GM12878 (cell line): ENCODE data around the gene TMEM182. TPM values are rescaled to one million over a fixed set of nuclear protein-coding genes. Genes with fewer than 3 reads are reported as not detected.

ENCODE experiments used
- ATAC-seq: fragments of 200-7000 bp; cut with Tn5 transposase; 3 replicates; pipeline ENCODE4 v1.9.1; 2020; ENCODE audit warnings: mild to moderate bottlenecking, moderate library complexity
- Bru-seq: library from RNA; stranded (reverse); fragments of 400-500 nt; gene quantifications from one replicate; lab custom pipeline; 2021; lab: Mats Ljungman, UMichigan
- BruChase-seq, 2 experiments: library from RNA; stranded (reverse); fragments of 400-500 nt; gene quantifications; one replicate each; lab custom pipeline; 2021; lab: Mats Ljungman, UMichigan
- BruUV-seq: library from RNA; stranded (reverse); fragments of 400-500 nt; replicated peaks from 2 replicates; lab custom pipeline; 2021; lab: Mats Ljungman, UMichigan
- CTCF ChIA-PET: fragments of 300-600 bp; sonication (Branson Sonifier 250); formaldehyde crosslinking; extraction: SDS; loops from one replicate; lab custom pipeline; 2021; ENCODE audit warnings: inconsistent platforms; lab: Yijun Ruan, JAX
- POLR2A ChIA-PET: fragments of 350-600 bp; formaldehyde crosslinking; extraction: SDS; loops from one replicate; lab custom pipeline; 2021; ENCODE audit warnings: inconsistent platforms; lab: Charles Lee
- RAD21 ChIA-PET: fragments of 300-600 bp; sonication (Branson Sonifier 250); formaldehyde crosslinking; loops from one replicate; lab custom pipeline; 2023; ENCODE audit warnings: antibody characterized with exemption; ENCODE audit not compliant: unreplicated experiment; lab: Charles Lee
- SMC1A ChIA-PET: fragments of 300-600 bp; sonication (Branson Sonifier 250); formaldehyde crosslinking; loops from one replicate; lab custom pipeline; 2023; ENCODE audit not compliant: unreplicated experiment, uncharacterized antibody; lab: Charles Lee
- DNase-seq: peaks from one replicate; pipeline ENCODE4 v3.0.0-alpha.2; 2011; ENCODE audit warnings: low read depth, low spot score
- FAIRE-seq: peaks from 3 replicates; lab custom pipeline; 2011; peaks lifted over from hg19 to GRCh38; lab: Jason Lieb, UNC
- H2AFZ ChIP-seq: 2 replicates; pipeline ENCODE4 v1.6.0; 2011; ENCODE audit warnings: low read depth, low read length, control low read depth; ENCODE audit not compliant: control insufficient read depth
- H3K27ac ChIP-seq: 2 replicates; pipeline ENCODE4 v1.5.1; 2011; ENCODE audit warnings: control low read depth; ENCODE audit not compliant: control insufficient read depth, insufficient read depth
- H3K27me3 ChIP-seq, 2 experiments: replicated peaks in 1 of 2; 2 replicates each; pipeline versions ENCODE4 v1.6.0 to v1.6.1; 2011; ENCODE audit warnings: low read length in 1 of 2; ENCODE audit not compliant: control insufficient read depth in 2 of 2, insufficient read depth in 2 of 2
- H3K36me3 ChIP-seq, 2 experiments: 2 replicates each; pipeline ENCODE4 v1.5.1; 2011; ENCODE audit warnings: low read length in 1 of 2; ENCODE audit not compliant: control insufficient read depth in 2 of 2, insufficient read depth in 2 of 2
- H3K4me1 ChIP-seq: 2 replicates; pipeline ENCODE4 v1.6.1; 2011; ENCODE audit warnings: mild to moderate bottlenecking, low read length, moderate library complexity, mixed read lengths; ENCODE audit not compliant: control insufficient read depth, insufficient read depth
- H3K4me2 ChIP-seq: 2 replicates; pipeline ENCODE4 v1.6.0; 2011; ENCODE audit warnings: control low read depth; ENCODE audit not compliant: control insufficient read depth, insufficient read depth
- H3K4me3 ChIP-seq: fragments of 200-600 bp; sonication (generic); 2 replicates; pipeline ENCODE4 v1.5.1; 2016
- H3K79me2 ChIP-seq: 2 replicates; pipeline ENCODE4 v1.6.0; 2011; ENCODE audit warnings: low read length; ENCODE audit not compliant: control insufficient read depth, insufficient read depth
- H3K9ac ChIP-seq: 2 replicates; pipeline ENCODE4 v1.8.0; 2011; ENCODE audit warnings: low read length, control low read depth, mixed read lengths; ENCODE audit not compliant: control insufficient read depth, insufficient read depth
- H3K9me3 ChIP-seq: replicated peaks from 3 replicates; pipeline ENCODE4 v1.5.1; 2011; ENCODE audit warnings: mild to moderate bottlenecking, low read length; ENCODE audit not compliant: control insufficient read depth, insufficient read depth
- H4K20me1 ChIP-seq: 2 replicates; pipeline ENCODE4 v1.6.0; 2011; ENCODE audit not compliant: control insufficient read depth, insufficient read depth
- DPF2 ChIP-seq: fragments of 450-650 bp; IDR thresholded peaks from 2 replicates; pipeline ENCODE4 v1.6.1; 2017; ENCODE audit warnings: mild to moderate bottlenecking
- JUND ChIP-seq: IDR thresholded peaks from 2 replicates; pipeline ENCODE4 v1.6.1; 2012; ENCODE audit warnings: low read depth, mild to moderate bottlenecking, low read length, improper control_type of control experiment, moderate library complexity
- NFXL1 ChIP-seq: fragments of 450-650 bp; IDR thresholded peaks from 2 replicates; pipeline ENCODE4 v1.6.1; 2017; ENCODE audit warnings: antibody characterized with exemption, mild to moderate bottlenecking, borderline replicate concordance
- NFYB ChIP-seq: IDR thresholded peaks from 2 replicates; pipeline ENCODE4 v1.6.1; 2011; ENCODE audit warnings: low read depth, mild to moderate bottlenecking, low read length, improper control_type of control experiment, moderate library complexity; ENCODE audit not compliant: insufficient read depth
- RB1 ChIP-seq: fragments of 450-650 bp; formaldehyde crosslinking; IDR thresholded peaks from 2 replicates; pipeline ENCODE4 v1.6.1; 2017; ENCODE audit warnings: mild to moderate bottlenecking, borderline replicate concordance
- SKIL ChIP-seq: fragments of 450-650 bp; IDR thresholded peaks from 2 replicates; pipeline ENCODE4 v1.6.1; 2017; ENCODE audit warnings: mild to moderate bottlenecking, low read depth, inconsistent platforms; ENCODE audit not compliant: poor library complexity, severe bottlenecking
- SMAD1 ChIP-seq: fragments of 450-650 bp; IDR thresholded peaks from 2 replicates; pipeline ENCODE4 v1.6.1; 2018; ENCODE audit warnings: mild to moderate bottlenecking, low read depth; ENCODE audit not compliant: partially characterized antibody
- ZBED1 ChIP-seq: IDR thresholded peaks from 2 replicates; pipeline ENCODE4 v1.6.1; 2016; ENCODE audit warnings: borderline replicate concordance
- ZSCAN29 ChIP-seq: fragments of 450-650 bp; IDR thresholded peaks from 2 replicates; pipeline ENCODE4 v1.6.1; 2017; ENCODE audit warnings: mild to moderate bottlenecking, moderate library complexity
- WGBS: methylation state at CpG from one replicate; pipeline ENCODE4 v1.1.6; 2016; ENCODE audit warnings: low lambda C conversion rate; ENCODE audit not compliant: insufficient replicate concordance, insufficient coverage; ENCODE audit errors: missing lambda C conversion rate; 5-methylcytosine and 5-hydroxymethylcytosine counted together
- in situ Hi-C: fragments of 300-500 bp; cut with MboI; formaldehyde crosslinking; loops from 9 replicates; pipeline ENCODE4 v1.14.3; 2018; ENCODE audit warnings: mixed read lengths
- intact Hi-C: fragments of 100-400 bp; cut with micrococcal nuclease; formaldehyde crosslinking; loops from one replicate; pipeline ENCODE4 v1.14.2; 2022; ENCODE audit not compliant: unreplicated experiment
- long read RNA-seq, 2 experiments: library from polyadenylated mRNA; unstranded; transcript quantifications; one replicate each; pipeline ENCODE4 v2.0.0, GENCODE V29; 2019 to 2020
- polyA minus RNA-seq, 3 experiments: library from RNA; depleted of rRNA, polyadenylated mRNA; stranded (reverse); fragments of >200 nt; gene quantifications; 2 replicates each; pipeline ENCODE4 v1.2.3, GENCODE V29; 2011
- polyA plus RNA-seq, 11 experiments: library from polyadenylated mRNA; depleted of rRNA in 4 of 11; unstranded in 6 of 11; stranded (reverse) in 5 of 11; fragments of >200 nt; fragmentation: Nextera tagmentation in 4 of 11; fragmentation: Illumina TruSeq in 1 of 11; extraction: Ambion mirVana in 4 of 11; extraction: Trizol in 1 of 11; gene quantifications; 1 replicate in 1 of 11; 2 replicates in 10 of 11; pipeline versions ENCODE4 v1.2.1 to v1.2.3, GENCODE V29; 2011 to 2016; ENCODE audit warnings: inconsistent platforms in 2 of 11, missing spikeins in 2 of 11, low read depth in 1 of 11
- total RNA-seq, 4 experiments: library from RNA; depleted of rRNA in 3 of 4; stranded (reverse); fragments of >200 nt in 3 of 4; fragmentation: Illumina TruSeq in 1 of 4; extraction: Trizol in 1 of 4; gene quantifications; 2 replicates each; pipeline versions ENCODE4 v1.2.1 to v1.2.3, GENCODE V29; 2013 to 2021
- TF ChIP-seq, protein P1 (sequence below): fragments of 450-650 bp; IDR thresholded peaks from 2 replicates; pipeline ENCODE4 v1.6.1; 2017; ENCODE audit warnings: mild to moderate bottlenecking, moderate library complexity
- TF ChIP-seq, protein P2 (sequence below): fragments of 450-650 bp; IDR thresholded peaks from 2 replicates; pipeline ENCODE4 v1.6.1; 2017; ENCODE audit warnings: borderline replicate concordance

TMEM182 gene
- total RNA-seq (2013; cell fraction: nucleolus; rRNA removed), result 23.3 and 28.2 TPM in 2 replicates
- total RNA-seq (2014; rRNA removed), result 1.9 and 4.3 TPM in 2 replicates
- 2.9 and 3.0 TPM in 2 replicates for total RNA-seq (2014; rRNA removed; fragmentation: Illumina TruSeq; extraction: Trizol)
- 3.3 and 3.7 TPM in 2 replicates for total RNA-seq (2021)
- 4.7 TPM for polyA plus RNA-seq (2011; ENCODE audit: low read depth)
- 5.2 and 5.4 TPM in 2 replicates for polyA plus RNA-seq (2011; rRNA removed)
- 2.1 and 3.1 TPM in 2 replicates for polyA plus RNA-seq (2011; cell fraction: cytosol; rRNA removed)
- polyA plus RNA-seq (2011; cell fraction: nucleus; rRNA removed), result 2.1 and 2.4 TPM in 2 replicates
- 4.1 and 10.0 TPM in 2 replicates for polyA plus RNA-seq (2012)
- 4.2 and 6.7 TPM in 2 replicates for polyA plus RNA-seq (2014; fragmentation: Illumina TruSeq; extraction: Trizol)
- 1 to 10 TPM; 2.3 to 3.0 TPM for polyA plus RNA-seq (2014; fragmentation: Nextera tagmentation; extraction: Ambion mirVana)
- polyA plus RNA-seq (2014; rRNA removed), result 1.8 and 2.7 TPM in 2 replicates
- 1 to 10 TPM; 4.7 to 5.0 TPM for polyA plus RNA-seq (2016; fragmentation: Nextera tagmentation; extraction: Ambion mirVana)
- 4.2 and 5.2 TPM in 2 replicates for polyA minus RNA-seq (2011; rRNA and poly(A)+ RNA removed)
- 0.53 and 3.0 TPM in 2 replicates for polyA minus RNA-seq (2011; cell fraction: cytosol; rRNA and poly(A)+ RNA removed)
- 6.2 and 7.9 TPM in 2 replicates for polyA minus RNA-seq (2011; cell fraction: nucleus; rRNA and poly(A)+ RNA removed)
- percentile 40 among the genes with signal in this experiment for Bru-seq, nascent RNA
- percentile 41 among the genes with signal in this experiment for BruChase-seq, experiment 1, labeled RNA remaining after a 6-hour chase
- percentile 45 among the genes with signal in this experiment for BruChase-seq, experiment 2, labeled RNA remaining after a 2-hour chase
- long read RNA-seq, experiment 1, partial matches to known transcripts, result 0 of 1 reads
- long read RNA-seq, experiment 1, other reads (novel, unspliced or antisense), result 1 of 1 reads
- long read RNA-seq, experiment 2, transcript TMEM182-202 (5 exons, 3,112 nt), result major isoform, 5 of 13 reads
- long read RNA-seq, experiment 2, partial matches to known transcripts, result 1 of 13 reads
- long read RNA-seq, experiment 2, other reads (novel, unspliced or antisense), result 4 of 13 reads

DNA sequence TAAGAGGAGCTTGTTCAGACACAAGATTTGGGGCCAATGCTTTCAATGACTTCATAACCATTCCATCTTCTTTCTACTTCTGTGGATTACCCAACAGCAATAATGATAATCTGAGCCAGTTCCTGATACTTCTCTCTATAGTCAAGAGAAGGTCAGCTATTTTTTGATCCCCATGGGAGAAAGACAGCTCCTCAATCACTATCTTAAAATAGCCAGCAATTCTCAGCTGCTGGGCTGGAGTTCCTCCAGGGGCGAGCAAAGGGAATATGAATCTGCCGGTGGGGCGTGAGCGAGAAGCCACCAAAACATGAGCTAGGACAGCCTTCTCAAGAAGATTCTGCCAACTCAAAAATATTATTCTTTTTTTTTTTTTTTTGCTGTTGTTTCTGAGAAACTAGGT, at the start of gene TMEM182:
TMEM182 (plus strand) TSS at position 269 of the 400 bp plus-strand sequence. CDS start 187 bp downstream, outside the sequence.
- Histone ChIP-seq H3K4me2 (no peak within 1 kb of the TSS), H2AFZ (no peak within 1 kb of the TSS), H3K27me3 (no peaks in the 10 kb centered on the region), H3K4me3 (no peak within 1 kb of the TSS), H4K20me1 (no peaks in the 10 kb centered on the region), H3K4me1 (no peaks in the 10 kb centered on the region), H3K36me3 (no peaks in the 10 kb centered on the region; a peak in 1 of 4 replicates), H3K9me3 (no peaks in the 10 kb centered on the region), H3K27ac (no peak within 1 kb of the TSS), H3K9ac (no peak within 1 kb of the TSS), H3K79me2 (no peaks in the 10 kb centered on the region)
- POLR2A ChIA-PET, result interaction anchor here (0.6 to 1.2 kb wide), 2 partner anchors 11 to 27 kb away, joined by 3 to 4 read pairs; no protein-coding TSS in a partner anchor
- BruUV-seq, result no TSS peak
- RAD21 ChIA-PET, result no interaction called here
- intact Hi-C loops, result no loop called here
- SMC1A ChIA-PET, result interaction anchor here (1.0 to 1.8 kb wide), 3 partner anchors 9 to 54 kb away, joined by 3 to 6 read pairs (median 4); no protein-coding TSS in a partner anchor
- no peak for ATAC-seq
- no peak for DNase-seq
- CTCF ChIA-PET, result interaction anchor here (1.6 to 7.9 kb wide), 2 partner anchors 9 to 45 kb away, joined by 8 to 95 read pairs; no protein-coding TSS in a partner anchor
- WGBS, result 99% methylated on average over 4 of the region's 4 CpGs
- in situ Hi-C loops, result no loop called here
- no peak for FAIRE-seq
- TF ChIP-seq, protein P1, sequence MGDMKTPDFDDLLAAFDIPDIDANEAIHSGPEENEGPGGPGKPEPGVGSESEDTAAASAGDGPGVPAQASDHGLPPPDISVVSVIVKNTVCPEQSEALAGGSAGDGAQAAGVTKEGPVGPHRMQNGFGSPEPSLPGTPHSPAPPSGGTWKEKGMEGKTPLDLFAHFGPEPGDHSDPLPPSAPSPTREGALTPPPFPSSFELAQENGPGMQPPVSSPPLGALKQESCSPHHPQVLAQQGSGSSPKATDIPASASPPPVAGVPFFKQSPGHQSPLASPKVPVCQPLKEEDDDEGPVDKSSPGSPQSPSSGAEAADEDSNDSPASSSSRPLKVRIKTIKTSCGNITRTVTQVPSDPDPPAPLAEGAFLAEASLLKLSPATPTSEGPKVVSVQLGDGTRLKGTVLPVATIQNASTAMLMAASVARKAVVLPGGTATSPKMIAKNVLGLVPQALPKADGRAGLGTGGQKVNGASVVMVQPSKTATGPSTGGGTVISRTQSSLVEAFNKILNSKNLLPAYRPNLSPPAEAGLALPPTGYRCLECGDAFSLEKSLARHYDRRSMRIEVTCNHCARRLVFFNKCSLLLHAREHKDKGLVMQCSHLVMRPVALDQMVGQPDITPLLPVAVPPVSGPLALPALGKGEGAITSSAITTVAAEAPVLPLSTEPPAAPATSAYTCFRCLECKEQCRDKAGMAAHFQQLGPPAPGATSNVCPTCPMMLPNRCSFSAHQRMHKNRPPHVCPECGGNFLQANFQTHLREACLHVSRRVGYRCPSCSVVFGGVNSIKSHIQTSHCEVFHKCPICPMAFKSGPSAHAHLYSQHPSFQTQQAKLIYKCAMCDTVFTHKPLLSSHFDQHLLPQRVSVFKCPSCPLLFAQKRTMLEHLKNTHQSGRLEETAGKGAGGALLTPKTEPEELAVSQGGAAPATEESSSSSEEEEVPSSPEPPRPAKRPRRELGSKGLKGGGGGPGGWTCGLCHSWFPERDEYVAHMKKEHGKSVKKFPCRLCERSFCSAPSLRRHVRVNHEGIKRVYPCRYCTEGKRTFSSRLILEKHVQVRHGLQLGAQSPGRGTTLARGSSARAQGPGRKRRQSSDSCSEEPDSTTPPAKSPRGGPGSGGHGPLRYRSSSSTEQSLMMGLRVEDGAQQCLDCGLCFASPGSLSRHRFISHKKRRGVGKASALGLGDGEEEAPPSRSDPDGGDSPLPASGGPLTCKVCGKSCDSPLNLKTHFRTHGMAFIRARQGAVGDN, result no peak
- no peak for TF ChIP-seq SKIL
- no peak for TF ChIP-seq ZSCAN29
- no peak for TF ChIP-seq NFYB
- no peak for TF ChIP-seq NFXL1
- TF ChIP-seq DPF2, result no peak
- no peak for TF ChIP-seq JUND
- TF ChIP-seq, protein P2, sequence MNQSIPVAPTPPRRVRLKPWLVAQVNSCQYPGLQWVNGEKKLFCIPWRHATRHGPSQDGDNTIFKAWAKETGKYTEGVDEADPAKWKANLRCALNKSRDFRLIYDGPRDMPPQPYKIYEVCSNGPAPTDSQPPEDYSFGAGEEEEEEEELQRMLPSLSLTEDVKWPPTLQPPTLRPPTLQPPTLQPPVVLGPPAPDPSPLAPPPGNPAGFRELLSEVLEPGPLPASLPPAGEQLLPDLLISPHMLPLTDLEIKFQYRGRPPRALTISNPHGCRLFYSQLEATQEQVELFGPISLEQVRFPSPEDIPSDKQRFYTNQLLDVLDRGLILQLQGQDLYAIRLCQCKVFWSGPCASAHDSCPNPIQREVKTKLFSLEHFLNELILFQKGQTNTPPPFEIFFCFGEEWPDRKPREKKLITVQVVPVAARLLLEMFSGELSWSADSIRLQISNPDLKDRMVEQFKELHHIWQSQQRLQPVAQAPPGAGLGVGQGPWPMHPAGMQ, result no peak
- no peak for TF ChIP-seq ZBED1
- TF ChIP-seq RB1, result no peak
- no peak for TF ChIP-seq SMAD1
